ENCODE results near the gene FGF4. TPM values are rescaled to one million over a fixed set of nuclear protein-coding genes. Genes with fewer than 3 reads are reported as not detected.

FGF4 gene
- total RNA-seq, 1 experiment from 2014 or later, result not detected

DNA sequence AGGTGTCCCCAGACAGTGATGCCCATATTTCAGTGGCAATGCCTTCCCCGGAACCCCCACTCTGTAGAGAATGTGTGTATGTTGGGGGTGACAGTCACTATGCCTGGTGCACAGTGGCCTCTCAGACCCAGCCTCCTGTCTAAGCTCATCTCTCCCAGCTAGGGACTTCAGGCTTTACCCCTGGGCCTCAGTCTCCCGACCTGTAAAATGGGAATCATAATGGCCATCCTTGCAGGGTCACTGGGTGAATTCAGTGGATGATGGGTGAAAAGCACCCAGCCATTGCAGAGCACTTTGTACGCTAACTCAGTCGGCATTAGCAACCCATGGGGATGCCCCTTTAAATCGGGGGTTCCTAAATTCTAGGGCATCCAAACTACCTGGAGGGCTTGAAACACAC lies 25.1 kb upstream of the FGF4 start:
- Histone ChIP-seq H3K79me2 (ENCODE audit: insufficient read depth, low read length) (no peaks in the 10 kb centered on the region), H3K4me1 (ENCODE audit: control insufficient read depth in 1 of 2, insufficient read depth in 2 of 2, low read length in 2 of 2) (peaks cover 2 to 27% of the 10 kb centered on the region in 2 experiments; a peak in 3 of 4 replicates), H3K36me3 (ENCODE audit: control insufficient read depth in 1 of 2, insufficient read depth in 2 of 2, low read length in 2 of 2) (no peaks in the 10 kb centered on the region), H3K4me2 (ENCODE audit: low read length) (no peak overlapping the region), H3K9me2 (ENCODE audit: insufficient read depth) (no peaks in the 10 kb centered on the region), H3K27me3 (ENCODE audit: insufficient read depth, low read length) (no peaks in the 10 kb centered on the region), H2AFZ (ENCODE audit: low read depth, low read length, poor library complexity, severe bottlenecking) (no peak overlapping the region), H4K20me1 (ENCODE audit: insufficient read depth) (no peaks in the 10 kb centered on the region), H3K4me3 (replicated peaks in 1 of 2; ENCODE audit: low read depth in 1 of 2, low read length in 2 of 2) (no peak overlapping the region), H3K9me3 (ENCODE audit: control insufficient read depth in 1 of 2, insufficient read depth in 1 of 2, low read depth in 1 of 2, low read length in 2 of 2) (no peaks in the 10 kb centered on the region), H3K9ac (ENCODE audit: low read length) (no peak overlapping the region), H3K27ac (ENCODE audit: low read depth, low read length) (no peak overlapping the region)
- POLR2A ChIA-PET, result no interaction called here
- DNase-seq (ENCODE audit: low read depth, low spot score) (no peak), ATAC-seq (no peak)
- intact Hi-C loops (cut with micrococcal nuclease), result loop anchor here (5.0 kb wide), 1 partner anchor 83 kb away; no protein-coding TSS in a partner anchor
- RAD21 ChIA-PET (ENCODE audit: low non-redundant PET in 1 of 2, low total read pairs in 2 of 2, uncharacterized antibody in 2 of 2, unreplicated experiment in 2 of 2), result no interaction called here
- BruUV-seq (replicated peaks), result no TSS peak
- TF ChIP-seq JUND (IDR thresholded peaks at IDR 0.05), result no peak
- no peak for TF ChIP-seq POLR2AphosphoS5 (IDR thresholded peaks at IDR 0.05; ENCODE audit: low read depth, low read length)
- TF ChIP-seq SRF (IDR thresholded peaks at IDR 0.05; ENCODE audit: low read depth), result no peak
- TF ChIP-seq EZH2 (IDR thresholded peaks at IDR 0.05), result no peak
- TF ChIP-seq, protein P1, sequence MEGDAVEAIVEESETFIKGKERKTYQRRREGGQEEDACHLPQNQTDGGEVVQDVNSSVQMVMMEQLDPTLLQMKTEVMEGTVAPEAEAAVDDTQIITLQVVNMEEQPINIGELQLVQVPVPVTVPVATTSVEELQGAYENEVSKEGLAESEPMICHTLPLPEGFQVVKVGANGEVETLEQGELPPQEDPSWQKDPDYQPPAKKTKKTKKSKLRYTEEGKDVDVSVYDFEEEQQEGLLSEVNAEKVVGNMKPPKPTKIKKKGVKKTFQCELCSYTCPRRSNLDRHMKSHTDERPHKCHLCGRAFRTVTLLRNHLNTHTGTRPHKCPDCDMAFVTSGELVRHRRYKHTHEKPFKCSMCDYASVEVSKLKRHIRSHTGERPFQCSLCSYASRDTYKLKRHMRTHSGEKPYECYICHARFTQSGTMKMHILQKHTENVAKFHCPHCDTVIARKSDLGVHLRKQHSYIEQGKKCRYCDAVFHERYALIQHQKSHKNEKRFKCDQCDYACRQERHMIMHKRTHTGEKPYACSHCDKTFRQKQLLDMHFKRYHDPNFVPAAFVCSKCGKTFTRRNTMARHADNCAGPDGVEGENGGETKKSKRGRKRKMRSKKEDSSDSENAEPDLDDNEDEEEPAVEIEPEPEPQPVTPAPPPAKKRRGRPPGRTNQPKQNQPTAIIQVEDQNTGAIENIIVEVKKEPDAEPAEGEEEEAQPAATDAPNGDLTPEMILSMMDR (IDR thresholded peaks at IDR 0.05 in 2 of 3, conservative IDR thresholded peaks at IDR 0.05 in 1 of 3; ENCODE audit: borderline replicate concordance in 1 of 3, insufficient read depth in 1 of 3, low read depth in 2 of 3, low read length in 2 of 3), result no peak
- CTCF ChIA-PET, result interaction anchor here (1.0 to 1.8 kb wide), 2 partner anchors 10 to 42 kb away, joined by 3 to 8 read pairs; no protein-coding TSS in a partner anchor

DNA sequence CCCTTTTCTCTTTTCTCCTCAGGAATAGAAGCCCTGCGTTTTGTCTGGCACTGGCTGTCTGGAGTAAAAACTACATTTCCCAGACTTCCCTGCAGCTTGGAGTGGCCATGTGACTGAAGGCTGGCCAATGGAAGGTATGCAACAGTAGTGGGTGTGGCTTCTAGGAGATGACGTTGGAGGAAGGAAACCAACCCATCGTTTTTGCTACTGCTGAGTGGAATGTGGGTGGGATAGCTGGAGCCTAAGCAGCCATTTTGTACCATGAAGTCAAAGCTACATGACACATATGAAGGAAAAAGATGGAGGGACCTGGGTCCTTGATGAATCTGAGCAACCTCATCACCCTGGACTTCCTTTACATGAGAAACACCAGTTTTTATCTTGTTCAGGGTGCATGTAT lies 24.4 kb upstream of the FGF4 start:
- intact Hi-C loops (cut with micrococcal nuclease), result no loop called here
- Histone ChIP-seq H3K9me3 (ENCODE audit: control insufficient read depth in 1 of 2, insufficient read depth in 1 of 2, low read depth in 1 of 2, low read length in 2 of 2) (no peaks in the 10 kb centered on the region), H3K9me2 (ENCODE audit: insufficient read depth) (no peaks in the 10 kb centered on the region), H4K20me1 (ENCODE audit: insufficient read depth) (no peaks in the 10 kb centered on the region), H3K27ac (ENCODE audit: low read depth, low read length) (0 out of 2 replicates have a peak overlapping the region, but pooled peaks have one; percentile 25), H3K4me3 (replicated peaks in 1 of 2; ENCODE audit: low read depth in 1 of 2, low read length in 2 of 2) (no peak overlapping the region), H3K4me2 (ENCODE audit: low read length) (no peak overlapping the region), H2AFZ (ENCODE audit: low read depth, low read length, poor library complexity, severe bottlenecking) (peak overlapping the region; percentile 7), H3K9ac (ENCODE audit: low read length) (no peak overlapping the region), H3K79me2 (ENCODE audit: insufficient read depth, low read length) (no peaks in the 10 kb centered on the region), H3K4me1 (ENCODE audit: control insufficient read depth in 1 of 2, insufficient read depth in 2 of 2, low read length in 2 of 2) (peaks cover 2 to 22% of the 10 kb centered on the region in 2 experiments; a peak in 3 of 4 replicates), H3K27me3 (ENCODE audit: insufficient read depth, low read length) (no peaks in the 10 kb centered on the region), H3K36me3 (ENCODE audit: control insufficient read depth in 1 of 2, insufficient read depth in 2 of 2, low read length in 2 of 2) (no peaks in the 10 kb centered on the region)
- BruUV-seq (replicated peaks), result no TSS peak
- ChIA-PET CTCF (interaction anchor here (0.9 to 1.0 kb wide), 2 partner anchors 43 to 95 kb away, joined by 3 read pairs; no protein-coding TSS in a partner anchor), POLR2A (interaction anchor here (0.9 kb wide), 1 partner anchor 87 kb away, joined by 5 read pairs; no protein-coding TSS in a partner anchor), RAD21 (ENCODE audit: low non-redundant PET in 1 of 2, low total read pairs in 2 of 2, uncharacterized antibody in 2 of 2, unreplicated experiment in 2 of 2) (no interaction called here)
- ATAC-seq (peak; percentile 93), DNase-seq (ENCODE audit: low read depth, low spot score) (peak; percentile 84)
- TF ChIP-seq ZBTB33 (IDR thresholded peaks at IDR 0.05; ENCODE audit: extremely low read depth, insufficient replicate concordance, low read length) (no peak), POLR2AphosphoS5 (IDR thresholded peaks at IDR 0.05; ENCODE audit: low read depth, low read length) (no peak), SP1 (IDR thresholded peaks at IDR 0.05; ENCODE audit: low read depth) (peak; percentile 86), YY1 (IDR thresholded peaks at IDR 0.05; ENCODE audit: extremely low read depth, insufficient replicate concordance, low read depth, low read length) (peak; percentile 58), CBX3 (IDR thresholded peaks at IDR 0.05; ENCODE audit: low read depth) (peak; percentile 52; the same call in 1 of the 2 replicates)
- TF ChIP-seq, protein P2, sequence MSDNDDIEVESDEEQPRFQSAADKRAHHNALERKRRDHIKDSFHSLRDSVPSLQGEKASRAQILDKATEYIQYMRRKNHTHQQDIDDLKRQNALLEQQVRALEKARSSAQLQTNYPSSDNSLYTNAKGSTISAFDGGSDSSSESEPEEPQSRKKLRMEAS (IDR thresholded peaks at IDR 0.05), result peak; percentile 73

Data from HCT116 (cell line).